ENCODE results near the gene DNAJC15.
"Not testable (repeated sequence)": the region's sequence is repeated elsewhere in the genome, so short reads cannot be mapped to it uniquely, and the experiment has no call there.

DNAJC15 gene

DNA sequence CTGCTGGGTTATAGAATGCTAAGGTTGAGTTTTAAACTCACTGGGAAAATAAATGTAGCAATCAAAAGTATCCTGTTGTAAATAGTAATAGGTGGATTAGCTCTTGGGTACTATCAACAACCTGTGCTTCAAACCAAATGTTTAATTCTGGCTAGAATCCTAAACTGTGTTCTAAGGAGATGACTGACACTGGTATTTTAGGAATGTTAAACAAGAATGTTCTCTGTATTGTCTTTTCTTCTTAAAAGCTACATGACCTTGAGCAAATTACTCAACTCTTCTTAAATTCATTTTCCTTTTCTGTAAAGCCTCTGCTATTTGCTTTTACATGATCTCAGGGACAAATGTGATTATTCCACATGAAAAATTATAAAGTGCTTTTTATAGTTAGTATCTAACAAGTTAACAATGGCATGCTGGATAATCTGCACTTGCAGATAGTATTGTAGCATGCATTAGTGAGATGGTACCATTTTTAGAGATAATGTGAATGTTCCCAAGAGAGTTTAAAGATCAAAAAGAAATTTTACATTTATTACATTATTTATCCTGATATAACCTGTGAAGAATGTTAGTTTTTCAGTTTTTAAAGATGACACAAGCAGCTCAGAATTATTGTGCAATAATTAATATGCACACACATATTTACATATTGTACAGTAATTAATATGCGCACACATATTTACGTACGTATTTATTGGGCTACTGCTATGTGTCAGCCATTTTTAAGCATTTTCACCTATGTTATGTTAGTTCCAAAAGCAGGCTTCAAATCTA lies 17.7 kb upstream of the DNAJC15 start:
- DNase-seq = no peak

DNA sequence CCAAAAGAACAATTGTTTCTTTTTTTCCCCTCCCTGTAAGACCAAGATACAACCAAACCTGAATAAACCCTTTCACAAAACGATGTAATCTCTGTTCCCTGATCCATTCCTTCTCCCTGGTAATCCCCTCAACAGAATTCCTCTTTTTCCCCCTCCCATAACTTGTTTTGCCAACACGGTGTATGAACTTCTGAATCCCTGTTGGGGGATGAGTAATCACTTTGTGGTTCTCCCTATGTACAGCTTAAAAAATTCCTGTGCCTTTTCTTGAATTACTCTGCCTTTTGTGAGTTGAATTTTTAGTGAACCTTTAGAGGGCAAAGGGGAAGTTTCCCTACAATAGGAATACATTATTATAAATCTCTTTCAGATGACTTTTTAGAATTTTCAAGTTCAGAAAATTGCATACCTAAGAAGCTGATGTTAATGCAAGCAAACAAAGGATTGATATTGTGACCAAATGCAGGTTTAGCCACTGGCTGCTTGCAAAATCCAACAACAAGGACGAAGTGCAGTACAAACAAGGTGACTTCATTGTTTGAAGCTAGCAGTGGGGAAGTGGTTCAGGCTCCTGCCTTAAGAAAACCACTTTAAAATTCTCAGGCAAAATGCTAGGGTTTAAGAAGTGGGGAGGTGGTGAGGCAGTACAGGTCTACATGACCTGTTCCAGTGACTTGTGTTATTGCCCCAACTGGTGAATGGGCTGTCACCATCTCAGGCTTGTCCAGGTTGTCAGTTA lies 16.3 kb upstream of the DNAJC15 start:
- DNase-seq = no peak

DNA sequence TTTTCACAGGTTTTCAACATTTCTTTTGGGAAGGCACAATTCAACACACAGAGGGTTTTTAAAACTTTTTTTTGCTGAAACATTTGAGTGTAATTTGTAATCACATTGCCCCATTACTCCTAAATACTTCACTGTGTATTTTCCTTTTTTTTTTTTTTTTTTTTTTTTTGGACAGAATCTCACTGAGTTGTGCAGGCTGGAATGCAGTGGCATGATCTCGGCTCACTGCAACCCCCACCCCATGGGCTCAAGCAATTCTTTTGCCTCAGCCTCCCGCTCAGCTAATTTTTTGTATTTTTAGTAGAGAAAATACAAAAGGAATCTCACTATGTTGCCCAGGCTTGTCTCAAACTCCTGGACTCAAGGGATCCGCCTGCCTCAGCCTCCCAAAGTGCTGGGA lies 14.8 kb upstream of the DNAJC15 start:
- no peak for DNase-seq

DNA sequence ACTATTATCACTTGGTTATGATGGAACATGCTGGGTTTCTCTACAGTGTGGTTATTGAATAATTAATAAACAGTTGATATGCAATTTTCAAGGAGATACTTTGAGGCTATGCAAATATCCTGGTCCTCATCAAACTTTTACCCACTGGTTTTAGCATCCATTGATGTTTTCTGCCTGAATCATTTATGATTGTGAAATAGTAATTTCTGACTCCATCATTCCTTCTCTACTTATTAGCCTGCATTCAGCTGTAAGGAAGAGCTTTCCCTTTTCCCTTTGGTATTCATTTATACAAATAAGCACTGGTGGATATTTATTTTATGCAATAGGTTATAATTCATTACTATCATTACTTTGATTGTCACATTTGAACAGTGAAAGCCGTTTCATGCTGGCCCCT lies 13.9 kb upstream of the DNAJC15 start:
- DNase-seq = no peak

DNA sequence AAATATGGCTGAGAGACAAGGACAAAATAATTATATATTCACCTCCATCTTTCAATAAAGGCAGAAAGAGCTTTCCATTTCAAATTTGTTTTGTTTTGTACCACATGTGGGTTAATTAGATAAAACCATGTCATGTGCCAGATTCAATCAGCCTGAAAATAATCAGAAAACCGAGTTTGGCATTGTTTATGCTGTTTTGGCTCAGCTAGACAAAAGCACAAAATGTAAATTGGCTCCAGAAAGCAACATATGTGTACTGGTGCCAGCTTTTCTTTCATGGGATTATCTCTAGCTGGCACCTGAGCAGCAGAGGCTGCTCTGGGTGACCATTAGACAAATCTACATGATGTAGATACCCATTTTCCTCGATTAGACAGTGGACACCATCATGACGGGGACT lies 9.2 kb upstream of the DNAJC15 start:
- no peak for DNase-seq

DNA sequence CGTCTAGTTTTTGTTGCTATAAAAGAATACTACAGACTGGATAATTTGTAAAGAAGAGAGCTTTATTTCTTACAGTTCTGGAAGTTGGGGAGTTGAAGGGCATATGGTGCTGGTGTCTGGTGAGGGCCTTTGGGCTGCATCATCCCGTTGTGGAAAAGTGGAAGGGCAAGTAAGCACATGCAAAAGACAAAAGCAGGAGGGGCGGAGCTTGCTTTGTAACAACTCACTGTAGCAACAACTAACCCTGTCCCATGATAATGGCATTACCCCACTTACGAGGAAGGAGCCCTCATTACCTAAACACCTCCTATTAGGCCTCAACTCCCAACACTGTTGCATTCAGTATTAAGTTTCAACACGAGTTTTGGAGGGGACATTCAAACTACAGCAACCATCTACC lies 7.2 kb upstream of the DNAJC15 start:
- DNase-seq = no peak

DNA sequence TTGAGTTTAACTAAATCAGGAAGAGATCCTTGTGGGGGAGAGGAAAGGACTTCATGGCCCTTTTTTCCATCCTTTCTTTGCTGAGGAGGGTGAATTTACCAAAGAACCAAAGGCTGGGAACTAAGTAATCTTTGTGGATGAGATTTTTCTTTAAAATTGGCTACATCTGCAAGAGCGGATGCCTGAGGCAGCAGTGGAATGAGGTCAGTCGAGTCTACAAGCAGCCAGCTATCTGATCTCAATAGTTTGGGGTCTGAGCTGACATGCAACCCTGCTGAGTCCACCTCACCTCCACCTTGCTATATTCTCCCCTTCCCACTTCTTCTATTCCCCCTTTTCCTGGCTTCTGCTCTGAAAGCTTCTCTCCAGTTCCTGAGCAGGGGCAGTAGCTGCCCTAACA lies 3.6 kb upstream of the DNAJC15 start:
- no peak for DNase-seq

DNA sequence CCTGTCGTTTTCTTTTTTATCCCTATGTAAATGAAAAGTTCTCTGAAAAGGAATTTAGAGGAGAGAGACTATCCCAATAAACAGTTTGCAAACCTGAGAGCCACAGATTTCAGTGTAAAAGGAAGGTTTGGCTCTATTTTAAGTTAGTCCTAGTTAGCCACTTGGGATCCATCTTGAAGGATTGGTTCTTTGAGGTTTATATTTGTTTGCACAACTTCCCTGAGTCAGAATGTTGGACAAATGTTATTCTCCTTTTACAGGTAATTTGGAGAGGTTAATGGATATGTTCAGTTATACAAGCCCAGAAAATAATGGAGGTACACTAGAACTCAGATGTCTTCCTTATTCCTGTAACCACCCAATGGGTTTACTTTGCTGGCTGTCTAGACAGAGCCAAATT lies 2.6 kb upstream of the DNAJC15 start:
- no peak for DNase-seq

DNA sequence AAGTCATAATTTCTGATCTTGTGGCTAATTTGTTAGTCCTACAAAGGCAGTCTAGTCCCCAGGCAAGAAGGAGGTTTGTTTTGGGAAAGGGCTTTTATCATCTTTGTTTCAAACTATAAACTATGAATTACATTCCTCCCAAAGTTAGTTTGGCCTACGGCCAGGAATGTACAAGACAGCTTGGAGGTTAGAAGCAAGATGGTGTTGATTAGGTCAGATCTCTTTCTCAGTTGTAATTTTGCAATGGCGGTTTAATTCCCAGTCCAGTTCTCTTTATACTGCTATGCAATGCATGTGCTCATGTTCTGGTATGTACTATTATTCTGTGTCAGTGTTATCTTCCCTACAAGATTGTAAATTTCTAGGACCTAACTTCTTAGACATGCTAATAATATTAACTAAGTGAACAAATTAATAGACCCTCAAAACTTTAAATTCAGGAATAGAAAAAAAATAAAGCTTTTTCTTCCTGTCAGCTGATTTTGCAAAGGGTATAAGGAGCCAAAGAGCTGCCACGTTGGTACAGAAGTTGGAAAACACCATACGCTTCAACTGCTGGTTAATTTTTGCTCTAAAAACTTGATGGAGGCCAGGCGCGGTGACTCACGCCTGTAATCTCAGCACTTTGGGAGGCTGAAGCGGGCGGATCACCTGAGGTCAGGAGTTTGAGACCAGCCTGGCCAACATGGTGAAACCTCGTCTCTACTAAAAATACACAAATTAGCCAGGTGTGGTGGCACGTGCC lies 1.3 kb upstream of the DNAJC15 start:
- DNase-seq = no peak

DNA sequence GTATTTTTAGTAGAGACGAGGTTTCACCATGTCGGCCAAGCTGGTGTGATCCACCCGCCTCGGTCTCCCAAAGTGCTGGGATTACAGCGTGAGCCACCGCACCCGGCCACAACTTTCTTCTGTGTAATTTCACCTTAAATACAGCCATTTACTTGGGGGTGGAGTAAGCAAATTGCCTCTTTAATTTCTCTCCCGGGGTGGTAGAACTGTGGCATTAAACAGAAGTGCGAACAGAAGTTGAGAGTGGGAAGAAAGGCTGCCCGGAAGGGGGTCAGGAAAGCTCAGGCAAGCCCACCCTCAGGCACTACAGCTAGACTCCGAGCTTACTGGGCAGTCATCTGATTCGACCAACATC lies 475 bp upstream of the DNAJC15 start:
- DNase-seq = no peak

DNA sequence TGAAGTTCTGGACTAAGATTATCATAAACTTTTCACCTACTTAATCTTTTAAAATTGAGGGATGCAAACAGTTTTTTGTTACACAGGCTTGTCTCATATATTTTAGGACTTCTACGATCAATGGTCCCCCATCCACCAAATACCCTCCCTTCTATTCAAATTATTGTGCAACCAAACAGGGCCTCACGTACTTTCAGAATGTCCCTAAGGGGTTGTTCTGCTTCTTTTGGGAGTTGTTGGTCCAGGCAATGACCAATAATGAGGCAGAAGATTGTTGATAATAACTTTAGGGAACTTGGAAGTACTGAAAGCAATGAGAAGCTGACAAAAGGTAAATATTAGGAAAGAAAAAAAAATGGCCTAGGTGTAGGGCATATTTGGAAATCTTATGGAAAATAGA lies 2.9 kb downstream of the DNAJC15 start:
- DNase-seq = no peak

DNA sequence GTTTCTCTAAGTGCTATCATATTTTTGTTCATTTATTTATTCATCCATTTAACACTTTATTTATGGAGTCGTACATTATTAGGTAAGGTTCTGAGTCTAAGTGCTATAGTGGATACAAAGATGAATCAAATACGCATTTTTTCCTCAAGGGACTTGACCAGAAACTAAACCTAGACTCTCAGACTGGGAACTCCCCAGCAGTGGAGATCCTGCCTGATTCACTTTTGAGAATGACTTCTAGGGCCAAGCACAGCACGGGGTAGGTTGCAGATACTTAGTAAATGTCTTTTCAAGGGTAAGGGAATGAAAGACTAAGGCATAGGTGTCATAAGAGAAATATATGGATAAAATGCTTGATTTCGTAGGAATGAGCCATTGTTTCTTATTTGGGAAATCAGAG lies 7.2 kb downstream of the DNAJC15 start:
- DNase-seq = no peak

DNA sequence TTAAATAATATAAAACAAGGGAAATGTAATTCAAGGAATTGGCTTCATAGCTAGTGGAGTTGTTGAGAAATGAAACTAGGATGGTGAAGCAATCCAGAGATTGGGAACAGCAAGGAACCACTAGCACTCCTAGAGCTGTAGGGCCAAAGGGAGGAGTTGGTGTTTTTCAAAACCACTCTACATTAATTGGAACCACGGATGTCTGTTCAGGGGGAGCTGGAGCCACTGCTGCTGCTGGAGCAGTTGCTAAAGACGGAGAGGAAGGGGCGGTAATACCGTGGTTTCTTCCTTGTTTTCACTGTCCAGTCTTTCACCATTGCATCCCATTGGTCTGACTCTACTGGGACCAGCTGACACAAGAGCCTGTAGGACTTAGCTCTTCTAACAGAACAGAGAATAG lies 8.5 kb downstream of the DNAJC15 start:
- DNase-seq = no peak

DNA sequence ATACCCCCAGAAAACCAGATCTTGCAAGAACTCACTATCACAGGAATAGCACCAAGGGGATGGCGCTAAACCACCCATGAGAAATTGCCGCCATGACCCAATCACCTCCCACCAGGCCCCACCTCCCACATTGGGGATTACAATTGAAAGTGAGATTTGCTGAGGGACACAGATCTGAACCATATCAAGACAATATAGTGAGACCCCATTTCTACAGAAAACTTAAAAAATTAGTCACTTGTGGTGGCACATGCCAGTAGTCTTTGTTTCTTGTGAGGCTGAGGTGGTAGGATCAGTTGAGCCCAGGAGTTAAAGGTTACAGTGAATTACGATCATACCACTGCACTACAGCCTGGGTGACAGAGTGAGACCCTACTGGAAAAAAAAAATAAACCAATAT lies 9.7 kb downstream of the DNAJC15 start:
- no peak for DNase-seq

DNA sequence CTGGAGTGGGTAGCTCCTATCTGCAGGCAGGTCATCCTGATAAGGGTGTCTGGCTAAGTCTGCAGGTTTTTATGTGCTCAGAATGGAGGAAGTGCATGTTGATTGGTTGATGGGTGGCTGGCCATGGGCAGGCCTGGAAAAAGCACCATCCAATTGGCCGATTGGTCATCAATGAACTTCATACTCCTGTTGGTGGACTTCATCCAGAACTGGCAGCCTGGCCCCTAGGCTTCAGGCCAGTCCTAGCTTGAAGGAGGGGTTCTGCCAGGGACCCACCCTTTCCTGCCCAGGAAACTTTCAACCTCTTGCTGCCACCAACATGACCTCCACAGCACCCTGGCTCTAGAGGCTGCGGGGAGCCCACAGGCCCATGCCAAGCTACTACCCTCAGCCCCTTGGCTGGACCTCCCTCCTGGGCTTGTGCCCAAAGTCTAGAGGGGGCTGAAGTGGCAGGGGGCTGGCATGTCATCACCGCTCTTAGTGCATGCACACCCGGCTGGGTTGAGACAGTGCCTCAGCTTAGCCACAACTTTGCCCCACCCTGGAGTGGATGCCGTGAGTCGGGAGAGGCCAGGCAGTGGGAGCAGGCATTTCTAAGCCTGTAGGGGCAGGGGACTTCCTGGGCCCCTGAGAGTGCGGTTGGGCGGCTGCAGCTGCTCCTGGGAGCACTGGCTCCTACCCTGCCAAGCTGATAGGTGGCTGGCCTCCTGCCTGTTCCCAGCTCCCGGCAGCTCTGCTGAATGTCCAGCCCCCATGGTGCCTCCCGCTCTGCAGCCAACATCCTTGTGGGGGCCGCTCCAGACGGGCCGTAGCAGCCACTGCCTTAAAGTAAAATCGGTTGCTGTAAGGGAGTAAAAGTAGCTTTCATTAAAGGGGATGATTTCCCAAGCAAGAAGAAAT lies 13.2 kb downstream of the DNAJC15 start:
- DNase-seq = no peak

DNA sequence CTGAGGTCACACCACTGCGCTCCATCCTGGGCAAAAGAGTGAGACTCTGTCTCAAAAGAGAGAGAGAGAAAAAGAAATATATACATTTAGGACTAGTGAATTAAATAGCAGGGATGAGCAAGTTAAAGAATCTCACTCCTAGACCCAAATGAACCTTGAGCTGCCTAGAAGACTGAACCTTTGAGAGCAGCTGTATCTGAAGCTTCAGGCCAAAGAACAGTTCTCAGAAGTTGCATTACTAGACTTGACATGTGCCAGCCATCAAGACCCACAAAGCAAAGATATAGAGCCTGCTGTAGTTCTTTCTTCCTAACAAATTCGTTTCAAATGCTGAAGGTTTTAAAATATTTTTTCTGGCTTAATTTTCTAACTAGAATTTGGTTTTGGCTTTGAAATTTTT lies 16.6 kb downstream of the DNAJC15 start:
- DNase-seq = no peak

DNA sequence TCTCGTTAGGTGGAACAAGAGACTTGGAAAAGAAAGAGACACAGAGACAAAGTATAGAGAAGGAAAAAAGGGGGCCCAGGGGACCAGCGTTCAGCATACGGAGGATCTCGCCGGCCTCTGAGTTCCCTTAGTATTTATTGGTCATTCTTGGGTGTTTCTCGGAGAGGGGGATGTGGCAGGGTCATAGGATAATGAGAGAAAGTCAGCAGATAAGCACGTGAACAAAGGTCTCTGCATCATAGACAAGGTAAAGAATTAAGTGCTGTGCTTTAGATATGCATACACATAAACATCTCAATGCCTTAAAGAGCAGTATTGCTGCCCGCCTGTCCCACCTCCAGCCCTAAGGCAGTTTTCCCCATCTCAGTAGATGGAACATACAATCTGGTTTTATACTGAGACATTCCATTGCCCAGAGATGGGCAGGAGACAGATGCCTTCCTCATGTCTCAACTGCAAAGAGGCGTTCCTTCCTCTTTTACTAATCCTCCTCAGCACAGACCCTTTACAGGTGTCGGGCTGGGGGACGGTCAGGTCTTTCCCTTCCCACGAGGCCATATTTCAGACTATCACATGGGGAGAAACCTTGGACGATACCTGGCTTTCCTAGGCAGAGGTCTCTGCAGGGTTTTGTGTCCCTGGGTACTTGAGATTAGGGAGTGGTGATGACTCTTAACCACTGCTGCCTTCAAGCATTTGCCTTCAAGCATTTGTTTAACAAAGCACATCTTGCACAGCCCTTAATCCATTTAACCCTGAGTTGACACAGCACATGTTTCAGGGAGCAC lies 17.4 kb downstream of the DNAJC15 start:
- not testable (repeated sequence) for DNase-seq

DNA sequence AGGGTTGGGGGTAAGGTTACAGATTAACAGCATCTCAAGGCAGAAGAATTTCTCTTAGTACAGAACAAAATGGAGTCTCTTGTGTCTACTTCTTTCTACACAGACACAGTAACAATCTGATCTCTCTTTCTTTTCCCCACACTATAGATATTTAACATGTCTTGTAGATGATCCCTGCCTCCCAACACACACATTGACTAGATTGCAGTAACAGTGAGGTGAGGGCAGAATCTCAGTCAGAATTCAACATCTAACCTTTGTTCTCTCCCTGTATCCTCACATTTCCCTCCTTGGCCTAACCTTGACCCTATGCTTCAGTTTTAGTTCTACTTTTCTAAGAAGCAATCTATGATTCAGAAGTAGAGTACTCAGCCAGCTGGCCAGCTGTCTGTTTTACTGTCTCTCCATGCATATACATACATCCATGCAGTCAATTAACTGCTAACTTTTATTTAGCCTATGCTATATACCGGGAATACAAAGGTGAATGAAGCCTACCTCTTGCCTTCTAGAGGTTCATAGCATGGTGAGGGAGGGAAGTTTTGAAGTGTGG lies 18.1 kb downstream of the DNAJC15 start:
- DNase-seq = no peak

DNA sequence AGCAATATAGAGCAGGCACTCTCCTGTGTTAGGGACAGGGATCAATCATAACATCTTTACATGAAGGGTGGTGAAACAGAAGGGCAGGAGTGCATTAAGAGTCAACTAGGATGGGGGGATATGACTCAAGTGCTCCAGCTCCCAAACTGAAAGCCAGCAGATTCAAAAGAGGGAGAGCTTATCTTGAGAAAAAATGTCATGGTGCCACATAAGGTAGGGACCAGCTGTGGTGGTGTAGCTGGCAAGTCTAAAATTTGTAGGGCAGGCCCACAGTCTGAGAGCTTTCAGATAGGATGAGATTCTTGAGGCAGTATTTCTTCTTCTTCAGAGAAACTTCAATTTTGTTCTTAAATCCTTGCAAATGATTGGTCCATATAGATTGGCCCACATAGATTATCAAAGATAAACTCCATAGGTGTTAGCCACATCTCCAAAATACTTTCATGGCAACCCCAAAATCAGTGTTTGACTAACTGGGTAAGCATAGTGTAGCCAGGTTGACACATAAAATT lies 19.1 kb downstream of the DNAJC15 start:
- DNase-seq = peak; percentile 22

DNA sequence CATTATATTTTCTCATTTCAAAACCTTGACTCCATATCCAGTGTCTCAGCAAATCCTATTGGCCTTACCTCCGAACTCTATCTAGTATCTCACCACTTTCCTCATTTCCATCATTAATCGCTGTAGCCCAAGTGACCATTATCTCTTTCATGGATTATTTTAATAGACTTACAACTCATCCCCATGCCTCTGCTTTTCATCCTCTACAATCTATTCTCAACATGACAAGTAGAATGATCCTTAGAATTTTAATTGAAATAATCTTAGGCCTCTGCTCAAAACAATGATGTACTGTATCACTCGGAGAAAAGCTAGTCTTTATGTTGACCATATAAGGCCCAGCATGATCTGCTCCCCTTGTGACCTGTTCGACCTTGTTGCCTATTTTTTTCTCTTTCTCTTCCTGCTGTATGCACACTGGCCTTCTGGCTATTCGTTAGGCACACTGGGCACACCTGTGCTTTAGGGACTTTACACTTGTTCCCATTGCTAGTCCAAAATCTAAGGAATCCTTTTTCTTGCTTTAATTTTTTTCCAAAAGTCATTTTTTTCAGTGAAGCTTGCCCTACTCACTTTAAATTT lies 21.4 kb downstream of the DNAJC15 start:
- no peak for DNase-seq

DNA sequence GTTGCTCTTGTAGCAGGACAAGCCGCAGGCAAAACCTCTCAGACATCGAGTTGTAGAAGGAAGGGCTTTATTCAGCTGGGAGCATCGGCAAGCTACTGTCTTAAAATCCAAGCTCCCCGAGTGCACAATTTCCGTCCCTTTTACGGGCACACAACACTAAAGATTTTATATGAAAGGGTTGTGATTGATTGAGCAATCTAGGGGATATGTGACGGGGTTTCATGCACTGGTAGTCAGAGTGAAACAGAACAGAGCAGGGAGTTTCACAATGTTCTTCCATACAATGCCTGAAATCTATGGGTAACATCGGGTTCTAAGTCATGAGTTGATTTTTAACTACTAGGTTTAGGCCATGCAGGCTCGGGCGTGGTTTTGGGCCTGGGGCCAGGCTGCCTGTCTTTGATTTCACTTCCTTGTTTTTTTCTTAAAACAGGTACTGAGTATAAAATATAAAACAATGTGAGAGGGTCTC lies 22.0 kb downstream of the DNAJC15 start:
- DNase-seq = peak; percentile 63
